ENCODE results near the gene AGTRAP.

DNA sequence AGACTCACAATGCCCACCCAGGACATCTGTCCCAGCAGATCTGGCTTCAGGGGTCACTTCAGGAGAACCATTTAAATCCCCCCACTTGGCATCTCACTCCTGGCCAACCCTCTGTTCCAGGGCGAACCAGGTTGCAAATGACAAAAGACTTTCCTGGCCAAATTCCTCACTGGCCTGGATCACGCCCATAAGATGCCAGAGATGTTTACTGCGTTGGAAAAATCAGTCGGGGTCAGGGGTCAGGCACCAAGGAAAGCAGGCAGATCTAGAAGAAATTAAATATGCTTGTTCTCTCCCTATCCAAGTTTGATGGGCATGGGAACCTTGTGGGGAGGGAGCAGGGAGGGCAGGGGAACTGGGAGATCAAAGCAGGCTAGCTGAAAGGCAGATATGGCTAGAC lies 14.6 kb upstream of the AGTRAP start:
- TF ChIP-seq EZH2 (IDR thresholded peaks at IDR 0.05; ENCODE audit: borderline replicate concordance, low read depth, low read length, poor library complexity, severe bottlenecking): no peak
- TF ChIP-seq, protein P1, sequence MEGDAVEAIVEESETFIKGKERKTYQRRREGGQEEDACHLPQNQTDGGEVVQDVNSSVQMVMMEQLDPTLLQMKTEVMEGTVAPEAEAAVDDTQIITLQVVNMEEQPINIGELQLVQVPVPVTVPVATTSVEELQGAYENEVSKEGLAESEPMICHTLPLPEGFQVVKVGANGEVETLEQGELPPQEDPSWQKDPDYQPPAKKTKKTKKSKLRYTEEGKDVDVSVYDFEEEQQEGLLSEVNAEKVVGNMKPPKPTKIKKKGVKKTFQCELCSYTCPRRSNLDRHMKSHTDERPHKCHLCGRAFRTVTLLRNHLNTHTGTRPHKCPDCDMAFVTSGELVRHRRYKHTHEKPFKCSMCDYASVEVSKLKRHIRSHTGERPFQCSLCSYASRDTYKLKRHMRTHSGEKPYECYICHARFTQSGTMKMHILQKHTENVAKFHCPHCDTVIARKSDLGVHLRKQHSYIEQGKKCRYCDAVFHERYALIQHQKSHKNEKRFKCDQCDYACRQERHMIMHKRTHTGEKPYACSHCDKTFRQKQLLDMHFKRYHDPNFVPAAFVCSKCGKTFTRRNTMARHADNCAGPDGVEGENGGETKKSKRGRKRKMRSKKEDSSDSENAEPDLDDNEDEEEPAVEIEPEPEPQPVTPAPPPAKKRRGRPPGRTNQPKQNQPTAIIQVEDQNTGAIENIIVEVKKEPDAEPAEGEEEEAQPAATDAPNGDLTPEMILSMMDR (conservative IDR thresholded peaks at IDR 0.05; ENCODE audit: low read depth, low read length): no peak
